Measurements from ENCODE around the gene MSI2.

MSI2 gene

DNA sequence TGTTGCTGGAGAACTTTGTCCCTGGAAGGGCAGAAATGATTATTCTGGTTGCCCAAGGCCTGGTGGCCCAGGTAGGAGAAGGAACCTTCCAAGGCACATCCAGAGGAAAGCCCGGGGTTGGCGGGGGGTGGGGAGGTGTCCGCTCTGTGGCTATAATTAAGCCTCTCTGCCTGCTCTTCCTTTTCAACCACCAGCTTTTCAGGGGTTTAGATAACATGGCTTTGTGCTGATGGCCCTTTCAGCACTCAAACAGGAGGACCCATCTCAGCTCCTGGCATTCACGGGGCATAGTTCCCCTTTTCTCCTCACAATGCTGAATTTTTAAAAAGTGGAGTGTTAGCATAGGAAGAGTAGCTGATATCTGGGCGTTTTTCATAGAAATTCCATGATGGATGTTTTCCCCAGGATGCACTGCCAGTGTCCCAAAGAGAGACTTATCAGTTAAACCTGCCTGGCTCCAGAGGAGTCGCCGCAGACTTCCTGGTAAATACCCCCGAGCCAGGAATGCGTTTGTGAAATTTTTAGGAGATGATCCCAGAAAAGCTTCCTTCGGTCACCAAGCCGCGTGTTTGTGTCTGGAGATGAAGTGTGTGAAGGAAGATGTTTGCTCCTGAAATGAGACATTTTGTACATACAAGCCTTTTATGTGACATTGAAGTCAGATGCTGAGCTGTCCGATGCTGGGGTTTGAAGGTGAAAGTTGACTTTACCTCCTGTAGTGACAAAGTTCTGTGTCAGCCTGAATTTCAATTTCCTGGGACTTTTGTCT lies 188.5 kb downstream of the MSI2 start:
- DNase-seq = no peak

DNA sequence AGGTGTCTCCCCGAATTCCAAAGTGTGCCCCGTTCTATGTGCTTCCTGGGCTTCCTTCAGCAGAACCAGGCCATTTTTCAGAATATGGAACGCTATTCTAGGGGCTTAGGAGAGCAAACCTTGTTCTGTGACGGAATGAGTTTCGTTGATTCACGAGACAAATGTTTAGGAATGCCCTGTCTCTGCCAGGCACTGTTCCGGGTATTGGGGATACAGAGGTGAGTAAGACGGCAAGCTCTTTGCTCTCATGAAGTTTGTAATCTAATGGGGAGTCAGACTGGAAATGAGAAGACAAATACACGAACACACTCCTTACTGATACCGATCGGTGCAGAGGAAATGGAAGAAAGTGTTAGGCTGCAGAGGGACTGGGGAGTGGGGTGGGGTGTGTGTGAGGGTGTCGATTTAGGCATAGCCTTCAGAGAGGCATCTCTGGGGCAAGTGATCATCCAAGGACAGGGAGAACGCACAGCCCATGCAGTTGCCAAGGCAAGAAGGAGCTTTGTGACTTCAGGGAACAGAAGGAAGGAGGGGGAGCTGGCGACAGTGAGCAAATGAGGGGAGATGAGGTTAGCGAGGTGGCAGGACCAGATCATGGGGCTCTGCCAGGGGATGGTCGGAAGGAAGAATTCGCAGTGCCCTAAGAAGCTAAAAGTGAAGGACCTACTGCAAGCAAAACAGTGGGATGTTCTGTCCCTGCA lies 189.6 kb downstream of the MSI2 start:
- DNase-seq = no peak

DNA sequence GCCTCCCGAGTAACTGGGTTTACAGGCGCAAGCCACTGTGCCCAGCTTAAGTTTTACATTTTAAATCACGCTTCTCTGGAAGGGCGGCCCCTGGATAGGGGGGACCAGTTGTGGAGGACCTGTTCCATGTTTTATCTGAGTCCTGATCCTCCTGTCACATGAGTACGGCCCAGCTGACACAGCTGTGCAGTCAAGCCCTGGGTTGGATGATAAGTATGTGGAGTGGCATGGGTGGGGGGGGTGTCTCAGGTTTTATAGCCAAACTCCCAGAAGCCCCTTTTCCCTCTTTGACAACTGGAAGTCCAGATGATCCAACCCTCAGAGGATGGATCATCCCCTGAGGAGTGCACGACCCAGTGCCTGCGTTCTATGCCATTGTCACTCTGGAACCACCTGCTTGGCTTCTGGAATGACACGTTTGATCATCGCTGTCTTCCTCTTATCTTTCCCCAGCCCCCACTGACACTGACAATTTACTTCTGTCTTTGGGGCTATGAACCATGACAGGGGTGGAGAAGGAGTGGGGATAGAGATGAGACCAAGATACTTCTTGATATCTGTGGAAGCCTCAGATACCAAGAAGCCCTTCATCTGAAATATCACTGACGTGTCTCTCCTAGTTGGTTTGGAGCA lies 191.2 kb downstream of the MSI2 start:
- DNase-seq = no peak

DNA sequence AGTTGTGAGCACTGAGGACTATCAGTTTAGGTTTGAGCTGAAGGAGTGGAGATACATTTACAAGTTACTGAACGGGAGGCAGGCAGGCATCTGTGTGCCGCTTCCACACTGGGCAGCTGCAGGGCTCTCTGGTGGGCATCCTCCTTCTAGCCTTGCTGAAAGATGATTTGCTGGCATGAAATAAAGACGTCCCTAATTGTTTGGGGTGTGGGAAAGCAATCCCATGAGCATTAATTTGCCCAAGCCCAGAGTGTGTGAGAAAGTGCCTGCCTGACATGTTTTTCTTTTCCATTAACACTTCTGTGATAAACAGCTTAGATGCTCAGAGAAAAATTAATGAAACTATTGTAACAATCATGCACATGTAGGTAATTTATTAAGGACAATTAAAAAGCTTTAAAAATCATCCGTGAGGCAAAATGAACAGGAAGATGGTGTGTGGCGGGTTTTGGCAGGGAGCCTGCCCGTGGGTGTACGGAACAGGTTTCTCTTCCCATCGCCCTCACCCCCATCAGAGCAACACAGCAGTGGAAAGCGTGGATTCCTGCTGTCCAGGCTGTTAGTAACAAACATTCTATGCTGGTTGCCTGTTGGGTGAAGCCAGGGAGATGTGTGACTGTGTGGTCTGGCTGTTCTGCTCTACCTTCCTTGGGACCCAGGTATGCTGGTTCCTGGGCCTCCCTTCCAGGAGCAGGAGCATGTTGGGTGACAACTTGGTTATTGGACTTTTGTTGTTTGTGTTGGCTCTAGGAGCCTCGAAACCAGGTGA lies 191.9 kb downstream of the MSI2 start:
- no peak for DNase-seq

DNA sequence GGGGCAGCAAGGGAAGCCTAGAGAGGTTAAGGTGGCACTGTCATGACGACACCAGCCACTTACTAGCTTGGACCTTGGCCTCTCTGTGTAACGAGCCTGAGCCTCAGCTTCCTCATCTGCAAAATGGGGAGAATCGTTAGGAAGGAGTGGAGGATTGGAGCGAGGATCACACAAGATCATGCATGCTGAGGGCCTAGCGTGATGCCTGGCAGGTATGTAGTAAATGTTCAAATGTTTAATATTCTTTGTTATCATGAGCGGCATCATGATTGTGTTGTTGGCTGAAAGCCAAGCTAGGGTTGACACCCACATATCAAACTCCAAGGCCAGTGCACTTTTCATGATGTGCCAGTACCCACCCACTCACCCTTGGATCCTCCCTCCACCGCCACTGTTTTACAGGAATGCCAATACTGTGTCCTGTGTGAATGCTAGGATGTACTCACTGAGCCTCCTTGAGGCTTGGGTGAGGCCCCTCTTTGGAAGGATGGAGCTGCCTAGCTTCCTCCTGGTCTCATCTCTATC lies 192.5 kb downstream of the MSI2 start:
- DNase-seq = no peak

DNA sequence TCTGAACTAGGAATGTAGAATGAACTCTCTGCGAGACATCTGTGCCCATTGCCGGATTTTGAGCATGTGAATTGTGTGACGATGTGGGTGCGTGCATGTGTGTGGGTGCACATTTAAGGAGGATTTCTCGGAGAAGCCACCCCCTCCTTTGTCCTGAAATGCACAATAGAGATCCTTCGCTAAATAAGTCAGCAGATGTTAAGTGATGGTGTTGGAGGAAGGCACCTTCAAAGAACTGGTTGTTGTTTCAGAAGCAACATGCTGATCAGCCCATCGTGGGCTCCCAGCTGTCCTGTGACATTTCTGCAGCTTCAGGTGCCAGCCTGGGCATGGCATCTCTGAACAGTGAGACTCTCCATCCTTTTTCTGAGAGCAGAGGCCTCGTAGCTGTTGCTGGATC lies 194.9 kb downstream of the MSI2 start:
- no peak for DNase-seq

DNA sequence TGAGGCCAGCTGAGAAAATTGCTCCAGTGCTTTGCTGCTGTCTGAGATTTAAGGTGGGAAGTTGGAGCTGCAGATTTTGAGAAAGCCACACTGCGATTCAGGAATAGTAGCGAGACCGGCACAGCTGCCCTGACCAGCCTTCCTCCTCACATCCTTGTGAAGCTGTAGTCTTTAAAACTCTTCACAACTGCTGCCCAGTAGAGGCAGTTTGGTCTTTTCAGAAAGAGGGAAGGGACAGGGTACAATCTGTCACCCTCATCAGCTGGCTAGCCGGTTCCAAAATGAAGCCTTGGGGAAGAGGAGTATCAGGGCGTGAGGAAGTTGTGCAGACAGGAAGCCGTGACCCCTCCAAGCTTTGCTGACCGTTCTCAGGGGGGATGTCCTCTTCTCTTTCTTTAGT lies 195.3 kb downstream of the MSI2 start:
- no peak for DNase-seq

DNA sequence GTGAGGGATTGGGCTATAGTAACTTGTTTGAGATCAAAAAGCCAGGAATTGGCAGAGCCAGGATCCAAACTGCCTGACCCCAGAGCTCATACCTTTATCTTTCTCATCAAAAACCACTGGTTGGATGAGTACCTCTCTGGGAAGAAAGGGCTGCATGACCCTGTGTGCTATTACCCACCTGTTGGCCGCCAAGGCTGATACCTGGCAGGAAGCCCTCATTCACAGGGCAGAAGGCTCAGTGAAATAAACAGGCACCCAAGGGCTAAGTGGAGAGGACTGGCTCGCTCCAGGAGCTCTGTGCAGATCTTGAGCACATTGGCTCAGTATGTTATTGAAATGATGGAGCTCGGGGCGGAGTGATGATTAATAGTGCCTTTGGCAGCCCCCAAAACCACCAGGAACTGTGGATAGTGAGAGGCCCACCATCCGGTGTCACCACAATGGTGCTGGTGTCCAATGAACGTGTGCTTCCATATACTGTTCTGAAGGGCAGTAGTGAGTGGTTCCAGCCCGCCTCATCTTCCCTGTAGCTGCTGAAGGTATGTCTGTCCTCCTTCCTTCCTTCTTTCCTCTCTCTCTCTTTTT lies 197.6 kb downstream of the MSI2 start:
- DNase-seq = no peak

DNA sequence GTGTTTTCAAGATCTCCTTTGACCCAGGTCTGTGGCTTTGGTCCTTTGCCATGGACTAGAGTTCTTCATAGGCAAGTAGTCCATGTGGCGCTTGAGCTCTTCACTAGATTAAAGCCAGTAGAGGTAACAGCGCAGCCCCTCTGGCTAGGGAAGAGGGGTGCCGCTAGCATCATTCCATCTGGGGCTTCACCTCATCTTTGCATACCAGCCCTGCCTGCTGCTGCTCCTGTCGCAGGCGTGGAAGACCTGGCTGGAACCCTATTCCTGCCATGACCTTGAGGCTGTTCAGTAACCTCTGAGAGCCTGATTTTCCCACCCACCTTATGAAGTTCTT lies 198.4 kb downstream of the MSI2 start:
- DNase-seq = no peak

DNA sequence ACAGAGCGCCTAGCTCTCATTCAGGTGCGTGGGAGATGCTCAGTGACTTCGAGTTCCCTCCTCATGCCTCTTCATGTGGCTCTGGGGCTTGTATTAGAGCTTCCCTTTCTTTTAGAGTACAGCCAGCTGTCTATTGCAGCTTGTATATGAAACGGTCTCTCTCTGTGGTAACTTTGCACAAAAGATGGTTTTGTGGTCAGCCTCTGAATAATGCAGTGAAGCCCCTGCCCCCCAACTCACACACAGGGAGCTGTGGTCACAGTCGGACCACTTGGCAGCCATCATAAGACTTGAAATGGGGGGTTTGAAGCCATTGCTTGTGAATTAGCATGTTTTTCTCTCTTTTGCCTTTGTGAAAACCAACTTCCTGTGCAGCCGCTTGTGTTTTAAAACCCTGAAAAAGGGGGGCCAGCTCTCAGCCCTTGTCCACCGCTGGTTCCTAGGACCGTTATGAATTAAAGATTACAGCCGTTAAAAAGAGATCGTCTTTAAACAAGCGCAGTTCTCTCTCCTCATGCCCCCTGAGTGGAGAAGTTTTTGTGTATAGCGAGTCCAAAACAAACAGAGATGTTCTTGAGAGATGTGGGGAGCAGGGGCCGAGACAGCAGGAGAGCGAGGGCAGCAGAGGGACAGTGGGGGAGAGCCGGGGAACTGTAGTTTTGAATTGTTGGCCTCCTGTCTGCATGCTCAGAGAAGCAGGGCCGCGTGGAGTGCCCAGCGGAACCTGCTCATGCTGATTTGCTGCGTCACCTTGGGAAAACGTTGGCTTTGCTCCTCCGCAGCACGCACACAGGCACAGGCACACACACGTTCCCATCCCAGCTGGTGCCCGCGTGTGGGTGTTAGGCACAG lies 199.0 kb downstream of the MSI2 start:
- peak; percentile 37 to 48 for DNase-seq

DNA sequence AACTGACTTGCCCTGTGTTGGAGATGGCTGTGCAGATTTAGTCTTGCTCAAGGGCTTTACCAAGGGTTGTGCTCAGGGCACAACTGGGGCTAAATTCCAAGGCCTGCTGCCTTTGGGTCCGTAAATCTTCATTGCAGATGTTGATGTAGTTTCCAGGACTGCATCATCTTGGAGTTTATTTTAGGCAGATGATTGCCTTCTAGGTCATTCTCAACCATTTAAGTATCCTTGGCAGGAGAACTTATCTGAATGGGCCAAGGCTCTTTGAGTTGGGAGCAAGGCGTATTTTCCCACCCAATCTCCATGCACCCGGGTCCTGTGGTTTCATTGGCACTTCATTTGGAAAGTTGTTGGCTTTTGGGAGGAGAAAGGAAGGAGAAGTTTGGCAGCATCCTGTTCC lies 200.3 kb downstream of the MSI2 start:
- no peak for DNase-seq

DNA sequence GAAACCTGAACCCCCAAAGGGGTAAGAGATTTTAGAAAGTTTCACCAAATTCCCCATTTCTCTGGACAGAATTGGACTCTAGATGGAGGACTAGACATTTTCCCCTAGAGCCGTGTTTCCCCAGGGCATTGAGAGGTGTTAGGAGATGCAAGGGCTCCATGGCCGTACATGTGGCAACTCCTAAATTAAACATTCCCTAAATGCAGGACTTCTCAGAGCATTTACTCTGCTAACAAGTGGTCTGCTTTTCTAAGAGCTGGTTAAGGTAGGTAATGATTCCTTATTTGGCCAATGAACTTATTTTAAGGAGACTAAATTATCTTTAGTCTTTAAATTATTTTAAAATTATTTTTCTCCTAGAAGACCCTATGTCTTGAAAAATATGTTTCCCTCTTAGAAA lies 200.9 kb downstream of the MSI2 start:
- DNase-seq = no peak

DNA sequence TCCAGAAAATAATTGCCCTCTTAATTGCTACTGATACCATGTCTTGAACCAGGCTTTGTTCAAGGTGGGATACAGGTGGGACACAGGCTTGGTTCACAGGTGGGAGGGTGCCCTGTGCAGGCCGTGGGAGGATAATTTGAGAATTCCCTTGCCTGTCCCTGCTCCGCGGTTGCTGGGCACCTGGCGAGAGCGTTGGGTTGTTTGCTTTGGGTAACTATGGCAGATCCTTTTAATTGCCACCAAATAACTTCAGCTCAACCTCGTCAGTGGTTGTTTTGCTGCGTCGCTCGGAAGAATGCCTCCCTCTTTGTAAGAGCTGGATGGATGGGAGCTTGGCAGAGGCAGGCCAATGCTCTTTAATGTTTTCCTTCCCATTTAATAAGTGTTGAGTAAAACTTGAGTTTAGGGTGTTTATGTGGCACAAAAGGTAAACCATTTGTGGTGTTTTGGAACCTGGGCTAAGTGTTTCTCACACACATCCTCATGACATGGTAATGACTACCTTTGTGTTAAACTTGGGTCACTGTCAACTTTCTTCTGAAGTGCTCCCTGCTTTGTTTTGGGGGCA lies 202.5 kb downstream of the MSI2 start:
- DNase-seq = no peak

DNA sequence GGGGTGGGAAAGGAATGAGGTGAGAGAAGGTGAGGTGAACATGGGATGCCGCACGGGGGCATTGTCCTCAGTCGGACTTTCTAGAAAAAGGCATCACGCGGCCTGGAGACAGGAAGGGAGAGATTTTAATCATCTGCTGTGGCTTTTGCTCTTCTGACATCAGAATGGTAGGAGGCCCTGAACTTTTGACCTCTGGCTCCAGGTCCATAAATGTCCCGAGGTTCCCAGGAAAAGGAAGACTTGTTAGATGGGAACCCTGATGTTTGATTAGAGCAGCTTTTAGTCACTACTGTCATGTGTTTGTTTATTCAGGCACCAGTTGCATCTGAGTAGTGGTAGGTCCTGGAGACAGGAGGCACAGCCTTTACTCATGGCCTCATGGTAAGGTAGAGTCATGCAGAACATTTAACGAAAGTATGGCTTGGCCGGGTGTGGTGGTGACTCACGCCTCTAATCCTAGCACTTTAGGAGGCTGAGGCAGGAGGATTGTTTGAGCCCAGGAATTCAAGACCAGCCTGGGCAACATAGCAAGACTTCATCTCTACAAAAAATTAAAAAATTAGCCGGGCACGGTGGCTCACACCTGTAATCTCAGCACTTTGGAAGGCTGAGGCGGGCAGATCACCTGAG lies 203.1 kb downstream of the MSI2 start:
- DNase-seq = peak in 1 of 2 donors; percentile 8

DNA sequence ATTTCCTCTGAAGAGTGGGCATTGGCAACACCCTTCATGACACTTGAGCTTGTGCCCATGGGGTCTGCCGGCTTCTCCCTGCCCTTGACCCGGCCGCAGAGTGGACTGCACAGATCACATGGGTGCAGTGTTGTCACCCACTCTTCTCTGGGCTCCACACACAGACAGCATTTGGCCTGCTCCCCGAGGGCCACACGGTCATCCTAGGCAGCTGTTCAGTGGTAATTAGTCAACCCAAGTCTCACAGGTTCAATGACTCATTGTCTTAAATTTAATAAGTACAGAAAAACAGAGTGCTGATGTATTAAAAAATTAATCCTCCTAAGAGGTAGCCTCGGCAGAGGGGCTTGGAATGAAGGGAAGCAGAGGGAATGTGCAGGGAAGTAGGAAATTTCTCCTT lies 204.8 kb downstream of the MSI2 start:
- DNase-seq = no peak

DNA sequence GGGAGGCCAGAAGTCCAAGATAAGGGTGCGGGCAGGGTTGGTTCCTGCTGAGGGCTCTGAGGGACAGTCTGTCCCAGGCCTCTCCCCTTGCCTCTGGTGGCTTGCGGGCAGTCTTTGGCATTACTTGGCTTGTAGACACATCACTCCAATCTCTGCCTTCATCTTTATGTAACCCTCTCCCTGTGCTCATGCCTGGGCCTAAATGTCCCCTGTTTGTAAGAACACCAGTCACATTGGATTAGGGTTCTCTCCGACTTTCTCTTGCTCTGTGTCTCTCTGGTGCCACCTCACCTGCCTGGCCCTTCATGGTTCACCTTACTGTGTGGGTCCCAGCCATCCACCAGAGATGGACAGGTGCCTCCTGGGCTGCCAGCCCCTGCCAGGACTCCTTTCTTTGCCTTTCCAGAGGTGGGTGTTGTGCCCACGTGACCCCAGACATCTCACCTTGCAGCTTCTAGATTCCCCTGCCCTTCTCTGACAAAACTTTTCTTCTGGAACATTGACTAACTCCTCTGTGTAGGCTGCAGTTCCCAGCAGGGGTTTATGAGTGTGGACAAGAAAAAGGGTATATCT lies 205.8 kb downstream of the MSI2 start:
- DNase-seq = no peak

DNA sequence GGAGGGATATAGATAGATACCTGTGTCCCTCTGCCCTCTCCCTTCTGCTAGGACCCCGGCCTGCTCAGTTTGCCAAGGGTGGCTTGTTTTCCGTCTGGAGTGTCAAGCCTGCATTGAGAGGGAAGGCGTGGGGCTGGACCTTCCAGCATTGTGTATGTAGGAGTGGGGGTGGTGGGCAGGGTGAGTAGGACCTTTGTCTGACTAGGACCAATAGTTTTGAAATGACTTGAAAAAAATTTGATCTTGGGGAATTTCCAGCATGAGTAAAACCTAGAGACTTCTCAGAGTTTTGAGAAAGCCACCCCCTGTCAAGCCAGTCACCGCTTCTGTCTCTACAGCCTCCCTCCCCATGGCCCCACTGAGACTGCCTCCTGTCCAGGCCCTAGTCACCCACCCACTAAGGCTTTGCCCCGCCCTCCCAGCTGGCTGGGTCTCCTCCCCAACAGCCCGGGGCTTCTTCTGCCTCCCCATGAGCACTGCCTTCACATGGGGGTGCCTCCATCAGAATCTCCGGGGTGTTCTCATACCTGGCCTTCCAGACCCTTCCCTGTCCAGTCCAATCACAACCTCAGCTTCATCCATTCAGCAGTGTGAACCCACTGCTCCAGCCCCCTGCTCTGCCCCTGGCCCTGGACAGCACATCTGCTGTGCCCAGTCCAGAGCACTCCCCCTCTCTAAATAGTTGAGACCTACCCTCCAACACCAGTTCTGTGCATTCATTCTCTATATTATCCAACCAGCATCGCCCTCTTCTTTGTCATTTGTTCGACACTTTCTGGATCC lies 207.0 kb downstream of the MSI2 start:
- DNase-seq = peak in 1 of 2 donors; percentile 16

DNA sequence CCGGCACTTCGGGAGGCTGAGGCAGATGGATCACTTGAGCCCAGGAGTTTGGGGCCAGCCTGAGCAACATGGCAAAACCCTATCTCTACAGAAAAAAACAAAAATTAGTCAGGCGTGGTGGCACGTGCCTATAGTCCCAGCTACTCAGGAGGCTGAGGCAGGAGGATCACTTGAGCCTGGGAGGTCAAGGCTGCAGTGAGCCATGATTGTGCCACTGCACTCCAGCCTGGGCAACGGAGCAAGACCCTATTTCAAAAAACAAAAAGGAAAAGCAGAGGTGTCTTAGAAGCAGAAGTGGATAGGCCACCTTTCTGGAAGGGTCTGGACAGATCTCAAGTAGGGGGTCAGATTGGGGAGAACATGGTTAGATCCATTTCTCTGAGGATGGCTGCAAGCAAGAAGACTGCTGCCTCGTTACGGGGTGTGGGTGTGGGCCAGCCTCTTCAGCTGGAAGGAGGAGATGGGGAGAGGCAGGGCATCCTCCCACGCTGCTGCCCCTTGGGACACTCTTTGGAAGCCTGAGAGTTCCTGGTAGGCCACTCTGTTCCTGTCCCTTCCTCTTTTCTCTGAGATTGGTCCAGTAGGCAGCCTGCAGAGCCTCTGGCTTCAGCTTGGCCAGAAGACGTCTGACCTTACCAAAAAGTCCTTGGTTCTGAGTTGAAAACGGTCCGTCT lies 208.0 kb downstream of the MSI2 start:
- no peak for DNase-seq

DNA sequence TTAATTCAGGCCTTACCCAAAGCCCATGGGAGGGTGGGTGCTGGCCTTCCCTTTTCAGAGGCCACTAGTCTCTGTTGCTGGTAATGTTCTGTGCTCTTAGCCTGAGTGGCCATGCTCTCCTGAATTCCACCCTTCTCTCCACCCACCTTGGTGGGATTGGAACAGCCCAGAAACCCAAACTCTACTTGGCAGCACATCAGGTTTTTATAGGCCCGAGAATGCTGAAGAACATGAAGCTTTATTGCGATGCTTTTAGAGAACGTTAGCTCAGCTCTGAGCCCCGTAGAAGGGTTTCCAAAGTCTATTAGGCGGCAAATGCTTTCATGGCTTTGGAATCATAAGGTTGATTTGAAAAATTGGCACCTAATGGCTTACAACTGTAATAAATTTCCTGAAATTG lies 209.3 kb downstream of the MSI2 start:
- no peak for DNase-seq

Measured in CD4-positive, alpha-beta T cell treated with Interleukin-4 for 1 hour (primary cell).